HG02970 (cell line): ENCODE results near the gene PAXX.

Source experiments
- ATAC-seq: cut with Tn5 transposase; IDR thresholded peaks from one replicate; pipeline ENCODE4 v1.9.1; 2021; ENCODE audit warnings: mild to moderate bottlenecking, moderate library complexity, moderate number of reproducible peaks; ENCODE audit not compliant: unreplicated experiment, low FRiP score

Gene PAXX

DNA sequence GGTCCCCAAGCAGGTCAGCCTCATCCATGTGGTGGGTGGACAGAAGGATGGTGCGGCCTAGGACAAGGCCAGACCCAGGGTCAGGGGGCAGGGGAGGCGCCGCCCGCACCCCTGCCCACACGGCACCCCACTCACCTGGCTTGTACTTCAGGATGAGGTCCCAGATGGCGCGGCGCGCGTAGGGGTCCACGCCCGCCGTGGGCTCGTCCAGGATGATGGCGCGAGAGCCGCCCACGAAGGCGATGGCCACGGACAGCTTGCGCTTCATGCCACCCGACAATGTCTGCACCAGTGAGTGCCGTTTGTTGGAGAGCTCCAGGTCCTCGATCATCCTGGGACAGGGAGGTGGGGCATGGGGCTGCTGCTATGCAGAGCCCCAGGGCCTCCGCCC, 23.3 kb downstream of the PAXX start:
- no peak for ATAC-seq

- ATAC-seq: no peak
Observed at GRCh38 chr9:137015976-137016375, 23.8 kb downstream of the PAXX start.

DNA sequence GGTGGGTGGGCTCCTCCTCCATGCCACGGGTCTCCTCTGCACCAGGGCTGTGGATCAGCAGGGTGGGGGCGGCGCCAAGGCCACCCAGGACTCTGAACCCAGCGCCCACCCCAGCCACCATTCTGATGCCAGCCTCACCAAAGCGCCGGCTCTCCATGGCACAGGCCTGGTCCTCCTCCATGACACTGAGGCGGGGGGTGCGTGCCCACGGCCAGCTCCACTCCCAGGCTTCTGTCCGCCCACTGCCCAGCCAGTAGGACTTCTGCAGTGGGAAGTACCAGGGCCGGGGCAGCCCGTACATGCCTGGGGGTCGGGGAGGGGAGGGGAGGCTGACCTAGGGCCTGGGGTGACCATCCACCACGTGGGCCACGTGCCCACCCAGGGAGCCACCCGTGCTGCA, 24.2 kb downstream of the PAXX start:
- no peak for ATAC-seq

- no peak for ATAC-seq
Observed at GRCh38 chr9:137017071-137017470, 24.8 kb downstream of the PAXX start.

DNA sequence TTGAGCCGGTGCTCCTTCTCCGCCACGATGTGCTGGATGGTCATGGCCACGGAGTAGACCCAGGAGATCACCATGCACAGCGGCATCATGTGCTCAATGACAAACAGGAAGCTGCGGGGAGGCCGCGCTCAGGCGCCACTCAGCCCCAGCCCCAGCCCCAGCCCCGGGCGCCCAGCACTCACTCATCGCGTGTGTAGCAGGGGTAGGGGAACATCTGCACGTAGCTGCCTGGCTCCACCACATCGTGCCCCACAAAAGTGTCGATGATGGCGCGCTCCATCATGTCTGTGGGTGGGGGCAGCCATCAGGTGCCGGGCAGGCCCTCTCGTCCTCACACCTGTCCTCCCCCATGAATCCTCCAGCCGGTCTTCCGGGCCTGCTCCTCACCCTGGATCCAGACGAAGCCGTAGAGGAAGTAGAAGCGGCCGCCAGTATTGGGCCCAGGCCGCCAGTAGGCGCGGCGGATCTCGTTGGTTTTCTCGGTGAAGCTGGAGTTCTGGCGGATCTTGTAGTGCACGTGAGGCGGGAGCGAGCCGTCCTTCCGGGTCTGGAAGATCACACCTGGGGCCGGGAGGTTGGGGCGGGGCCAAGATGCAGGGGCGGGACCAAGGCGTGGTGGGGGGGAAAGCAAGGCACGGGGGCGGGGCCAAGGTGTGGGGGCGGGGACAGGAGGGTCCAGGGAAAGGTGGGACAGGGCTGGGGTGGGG, 25.7 kb downstream of the PAXX start:
- ATAC-seq: no peak

- ATAC-seq: no peak
Observed at GRCh38 chr9:137018761-137019559, 26.7 kb downstream of the PAXX start.

- no peak for ATAC-seq
Observed at GRCh38 chr9:137019891-137020683, 27.9 kb downstream of the PAXX start.

GRCh38 chr9:137020771-137021567, 28.7 kb downstream of the PAXX start:
- no peak for ATAC-seq

- ATAC-seq: no peak
Observed at GRCh38 chr9:137021568-137021978, 29.4 kb downstream of the PAXX start.

GRCh38 chr9:137021979-137022661, 29.9 kb downstream of the PAXX start:
- no peak for ATAC-seq

DNA sequence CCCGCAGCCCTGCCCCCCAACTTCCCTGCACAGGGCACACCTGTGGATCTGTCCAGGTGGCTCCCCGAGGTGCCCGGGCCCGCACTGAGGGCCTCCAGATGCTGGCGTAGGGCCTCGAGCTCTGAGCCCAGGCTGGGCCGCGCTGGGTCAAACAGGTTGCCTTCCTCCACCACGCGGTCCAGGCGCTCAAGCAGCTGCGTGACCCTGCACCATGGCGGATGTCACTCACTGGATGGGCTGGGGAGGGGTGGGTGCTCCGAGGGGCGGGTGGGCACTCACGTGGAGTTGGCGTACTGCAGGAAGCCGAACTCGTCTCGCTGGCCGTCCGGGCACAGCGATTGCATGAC, 30.4 kb downstream of the PAXX start:
- ATAC-seq: no peak

GRCh38 chr9:137023157-137023556, 30.9 kb downstream of the PAXX start:
- ATAC-seq: no peak

DNA sequence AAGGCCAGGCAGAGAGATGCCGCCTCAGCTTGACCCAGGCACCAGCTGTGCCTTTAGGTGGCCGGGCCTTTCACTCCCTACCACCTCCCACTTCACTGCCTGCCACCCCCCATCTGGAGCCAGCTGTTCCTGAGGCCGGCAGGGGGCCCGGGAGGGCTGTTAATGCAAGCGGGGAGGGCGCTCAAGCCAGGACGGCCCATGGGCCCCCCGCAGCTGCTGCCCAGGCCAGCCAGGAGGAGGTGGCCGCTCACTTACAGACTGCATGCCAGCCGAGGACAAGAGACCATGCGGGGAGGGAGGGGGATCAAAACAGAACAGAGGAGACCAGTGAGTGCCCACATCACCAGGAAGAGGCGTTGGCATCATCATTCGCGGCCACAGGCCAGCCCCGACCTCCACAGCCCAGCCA, 31.4 kb downstream of the PAXX start:
- no peak for ATAC-seq

DNA sequence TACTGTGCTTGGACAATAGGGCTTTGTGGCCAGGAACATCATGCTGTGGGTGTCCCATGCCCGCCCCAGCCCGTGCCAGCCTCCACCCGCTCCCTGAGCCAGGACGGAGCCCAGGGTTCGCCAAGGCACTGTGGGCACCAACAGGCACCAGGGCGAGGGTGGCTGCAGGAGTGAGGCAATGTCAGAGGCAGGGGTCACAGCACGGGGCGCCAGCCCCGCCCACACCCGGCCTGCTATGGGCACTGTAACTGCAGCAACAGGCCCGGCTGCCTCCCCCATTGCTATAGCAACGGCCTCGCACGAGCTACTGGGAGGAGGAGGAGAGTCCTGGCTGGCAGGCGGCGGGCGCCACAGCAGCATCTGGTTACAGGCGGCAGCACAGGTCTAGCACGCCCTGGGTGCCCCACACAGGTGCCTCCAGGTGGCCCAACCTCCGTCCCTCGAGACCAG, 33.3 kb downstream of the PAXX start:
- no peak for ATAC-seq

DNA sequence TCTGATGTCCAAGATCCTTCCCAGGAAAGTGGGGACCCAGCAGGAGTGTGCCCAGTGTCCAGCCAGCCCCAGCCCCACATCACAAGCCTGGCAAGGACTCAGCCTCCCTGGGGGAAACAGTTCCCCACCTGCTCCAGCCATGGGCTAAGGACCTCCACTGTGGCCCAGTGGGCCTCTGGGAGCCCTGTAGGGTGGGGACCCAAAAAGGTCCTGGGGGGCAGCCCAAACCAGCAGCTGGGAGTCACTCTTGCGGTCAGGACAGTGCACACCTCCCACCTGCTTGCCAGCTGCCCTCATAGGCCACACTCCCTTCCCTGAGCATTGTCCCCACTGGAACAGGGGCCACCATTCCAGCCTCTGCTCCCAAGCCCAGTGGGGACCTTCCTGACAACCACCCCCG, 34.2 kb downstream of the PAXX start:
- no peak for ATAC-seq

GRCh38 chr9:137026828-137027227, 34.6 kb downstream of the PAXX start:
- no peak for ATAC-seq

- ATAC-seq: no peak
Observed at GRCh38 chr9:137027369-137028262, 35.4 kb downstream of the PAXX start, which contains the start of gene ABCA2. ABCA2 (minus strand) TSS chr9:137028237; CDS start chr9:137028140, 97 bp downstream.

GRCh38 chr9:137028263-137029057, 36.2 kb downstream of the PAXX start:
- no peak for ATAC-seq
